GM12874 (cell line): Measurements from ENCODE around the gene SGCD.

Experiments
- TF ChIP-seq, protein P1 (sequence below): IDR thresholded peaks from 2 replicates; pipeline ENCODE4 v1.5.1; 2011; ENCODE audit warnings: low read depth, mild to moderate bottlenecking, control low read depth, low read length, moderate library complexity; ENCODE audit not compliant: insufficient read depth

SGCD gene

GRCh38 chr5:156482818-156483217 is 155.9 kb downstream of the SGCD start:
- TF ChIP-seq, protein P1, sequence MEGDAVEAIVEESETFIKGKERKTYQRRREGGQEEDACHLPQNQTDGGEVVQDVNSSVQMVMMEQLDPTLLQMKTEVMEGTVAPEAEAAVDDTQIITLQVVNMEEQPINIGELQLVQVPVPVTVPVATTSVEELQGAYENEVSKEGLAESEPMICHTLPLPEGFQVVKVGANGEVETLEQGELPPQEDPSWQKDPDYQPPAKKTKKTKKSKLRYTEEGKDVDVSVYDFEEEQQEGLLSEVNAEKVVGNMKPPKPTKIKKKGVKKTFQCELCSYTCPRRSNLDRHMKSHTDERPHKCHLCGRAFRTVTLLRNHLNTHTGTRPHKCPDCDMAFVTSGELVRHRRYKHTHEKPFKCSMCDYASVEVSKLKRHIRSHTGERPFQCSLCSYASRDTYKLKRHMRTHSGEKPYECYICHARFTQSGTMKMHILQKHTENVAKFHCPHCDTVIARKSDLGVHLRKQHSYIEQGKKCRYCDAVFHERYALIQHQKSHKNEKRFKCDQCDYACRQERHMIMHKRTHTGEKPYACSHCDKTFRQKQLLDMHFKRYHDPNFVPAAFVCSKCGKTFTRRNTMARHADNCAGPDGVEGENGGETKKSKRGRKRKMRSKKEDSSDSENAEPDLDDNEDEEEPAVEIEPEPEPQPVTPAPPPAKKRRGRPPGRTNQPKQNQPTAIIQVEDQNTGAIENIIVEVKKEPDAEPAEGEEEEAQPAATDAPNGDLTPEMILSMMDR: no peak

- TF ChIP-seq, protein P1: no peak
Observed at GRCh38 chr5:156486394-156487238, 159.7 kb downstream of the SGCD start.

DNA sequence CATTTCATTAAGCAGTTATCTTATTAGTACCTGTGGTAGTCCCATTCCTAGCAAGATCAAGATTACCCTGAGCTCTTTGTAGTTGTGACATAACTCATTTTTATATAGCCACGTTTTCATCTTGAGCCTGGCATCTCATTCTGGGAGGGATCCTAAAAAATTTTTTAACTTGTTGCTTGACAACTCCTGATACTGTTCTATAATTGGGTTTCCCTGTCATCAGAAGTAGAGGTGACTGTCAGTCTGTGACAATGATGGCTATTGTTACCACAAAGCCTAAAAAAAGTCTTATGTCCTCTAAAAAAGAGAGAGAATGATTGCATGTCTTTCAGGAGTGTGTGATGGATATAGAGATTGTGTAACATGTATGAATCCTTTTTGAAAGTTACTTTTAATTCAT is 164.8 kb downstream of the SGCD start:
- TF ChIP-seq, protein P1: no peak

- TF ChIP-seq, protein P1: no peak
Observed at GRCh38 chr5:156496291-156496690, 169.3 kb downstream of the SGCD start.

DNA sequence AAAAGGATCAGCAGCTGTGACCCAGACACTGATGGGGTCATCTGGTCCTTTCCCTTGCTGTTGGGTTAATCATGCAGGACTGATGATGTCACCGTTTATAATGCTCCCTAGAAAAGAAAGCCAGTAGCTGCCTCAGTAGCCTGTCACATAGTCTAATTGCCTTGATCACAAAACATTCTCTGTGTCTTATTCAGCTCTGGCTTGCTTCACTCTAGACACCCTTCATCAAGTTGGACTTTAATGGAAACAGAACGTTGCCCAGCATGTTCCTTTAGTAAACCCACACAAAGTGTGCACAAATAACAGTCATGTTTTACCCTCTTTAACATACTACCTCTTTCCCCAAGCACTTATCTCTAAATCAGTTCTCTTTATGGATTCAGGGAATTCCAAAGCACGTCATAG is 170.8 kb downstream of the SGCD start:
- TF ChIP-seq, protein P1: no peak

- TF ChIP-seq, protein P1: no peak
Observed at GRCh38 chr5:156498226-156498980, 171.4 kb downstream of the SGCD start.

DNA sequence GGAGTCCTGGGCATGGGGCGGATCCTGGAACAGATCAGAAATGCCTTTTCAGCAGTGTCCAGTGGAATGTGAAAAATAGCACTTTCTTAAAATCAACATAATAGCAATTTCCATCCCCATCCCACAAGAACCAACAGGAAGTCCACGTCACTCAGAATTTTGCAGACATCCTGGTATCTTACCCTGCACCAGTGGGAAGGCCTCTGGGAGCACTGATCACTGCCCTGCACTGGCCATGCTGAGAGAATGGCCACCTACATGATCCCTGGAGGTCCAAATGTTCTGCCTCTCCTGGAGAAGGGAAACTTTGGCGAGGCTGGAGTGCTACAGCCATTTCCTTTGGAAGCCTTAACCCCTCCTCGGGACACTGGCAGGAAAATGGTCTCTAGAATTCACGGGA is 173.8 kb downstream of the SGCD start:
- TF ChIP-seq, protein P1: no peak
